HepG2 (cell line): Measurements from ENCODE around the gene NFE2L1. TPM values are rescaled to one million over a fixed set of nuclear protein-coding genes. Genes with fewer than 3 reads are reported as not detected.

ENCODE experiments used
- CEBPB ChIP-seq: IDR thresholded peaks from 2 replicates; pipeline ENCODE4 v1.6.1; 2011; ENCODE audit warnings: low read depth, low read length, improper control_type of control experiment, borderline replicate concordance
- DMAP1 ChIP-seq: IDR thresholded peaks from 2 replicates; pipeline ENCODE4 v1.6.1; 2016
- EZH2 ChIP-seq: conservative IDR thresholded peaks from 2 replicates; pipeline ENCODE4 v1.6.1; 2012; ENCODE audit warnings: mild to moderate bottlenecking, low read depth, low read length, moderate library complexity
- GTF3A ChIP-seq: sonication (generic); formaldehyde crosslinking; conservative IDR thresholded peaks from 2 replicates; pipeline ENCODE4 v1.4.0; 2020; ENCODE audit warnings: mild to moderate bottlenecking, missing genetic modification reagents
- HHEX ChIP-seq: IDR thresholded peaks from 2 replicates; pipeline ENCODE4 v1.6.1; 2016; ENCODE audit warnings: control low read depth
- HMGA1 ChIP-seq: sonication (generic); formaldehyde crosslinking; conservative IDR thresholded peaks from 2 replicates; pipeline ENCODE4 v1.4.0; 2020; ENCODE audit warnings: missing genetic modification reagents
- MAF1 ChIP-seq: sonication (generic); formaldehyde crosslinking; IDR thresholded peaks from 2 replicates; pipeline ENCODE4 v1.5.0; 2020; ENCODE audit warnings: missing genetic modification reagents, borderline replicate concordance
- NR2F1 ChIP-seq, 2 experiments: fragments of 450-650 bp in 1 of 2; formaldehyde crosslinking in 1 of 2; IDR thresholded peaks; 2 replicates each; pipeline versions ENCODE4 v1.5.0 to v1.6.1; 2016 to 2020; ENCODE audit warnings: mild to moderate bottlenecking in 1 of 2, missing compliant biosample characterization in 1 of 2, missing genetic modification reagents in 1 of 2, moderate library complexity in 1 of 2
- PBX2 ChIP-seq: IDR thresholded peaks from 2 replicates; pipeline ENCODE4 v1.6.1; 2016; ENCODE audit warnings: control low read depth
- PREB ChIP-seq: sonication (generic); formaldehyde crosslinking; IDR thresholded peaks from 2 replicates; pipeline ENCODE4 v1.4.0; 2020; ENCODE audit warnings: missing genetic modification reagents
- RCOR2 ChIP-seq: IDR thresholded peaks from 2 replicates; pipeline ENCODE4 v1.6.1; 2016; ENCODE audit warnings: missing biosample characterization, missing genetic modification reagents
- RFXANK ChIP-seq: IDR thresholded peaks from 2 replicates; pipeline ENCODE4 v1.6.1; 2016
- SP2 ChIP-seq: sonication (generic); formaldehyde crosslinking; IDR thresholded peaks from 2 replicates; pipeline ENCODE4 v1.5.1; 2020; ENCODE audit warnings: mild to moderate bottlenecking, missing genetic modification reagents
- ZBTB25 ChIP-seq: IDR thresholded peaks from 2 replicates; pipeline ENCODE4 v1.6.1; 2018; ENCODE audit warnings: missing genetic modification reagents
- ZBTB46 ChIP-seq: sonication (generic); formaldehyde crosslinking; IDR thresholded peaks from 2 replicates; pipeline ENCODE4 v1.4.0; 2020; ENCODE audit warnings: mild to moderate bottlenecking, missing genetic modification reagents, borderline replicate concordance
- ZNF225 ChIP-seq: sonication (generic); formaldehyde crosslinking; IDR thresholded peaks from 2 replicates; pipeline ENCODE4 v1.4.0; 2020; ENCODE audit warnings: mild to moderate bottlenecking, missing genetic modification reagents
- ZNF337 ChIP-seq: sonication (generic); formaldehyde crosslinking; IDR thresholded peaks from 2 replicates; pipeline ENCODE4 v1.5.1; 2020; ENCODE audit warnings: missing genetic modification reagents, low read depth, mild to moderate bottlenecking, borderline replicate concordance
- ZNF576 ChIP-seq: sonication (generic); formaldehyde crosslinking; IDR thresholded peaks from 2 replicates; pipeline ENCODE4 v1.4.0; 2020; ENCODE audit warnings: mild to moderate bottlenecking, missing genetic modification reagents
- ZNF75D ChIP-seq: sonication (generic); formaldehyde crosslinking; IDR thresholded peaks from 2 replicates; pipeline ENCODE4 v1.8.1; 2023; ENCODE audit warnings: missing genetic modification reagents, mild to moderate bottlenecking, borderline replicate concordance
- ZNF770 ChIP-seq: sonication (generic); formaldehyde crosslinking; IDR thresholded peaks from 2 replicates; pipeline ENCODE4 v1.5.0; 2020; ENCODE audit warnings: mild to moderate bottlenecking, missing genetic modification reagents
- polyA plus RNA-seq, 8 experiments: library from polyadenylated mRNA; depleted of rRNA in 3 of 8; stranded (reverse) in 7 of 8; unstranded in 1 of 8; fragments of >200 nt; fragmentation: Illumina TruSeq in 4 of 8; extraction: Trizol in 4 of 8; gene quantifications; 2 replicates each; pipeline versions ENCODE4 v1.2.1 to v1.2.3, GENCODE V29; 2011 to 2016; ENCODE audit warnings: low read depth in 4 of 8, missing spikeins in 1 of 8, mixed read lengths in 1 of 8; ENCODE audit not compliant: insufficient read depth in 1 of 8
- total RNA-seq, 5 experiments: library from RNA; depleted of rRNA; stranded (reverse); fragments of >200 nt; fragmentation: Illumina TruSeq; extraction: Trizol; gene quantifications; 2 replicates each; pipeline ENCODE4 v1.2.3, GENCODE V29; 2016; ENCODE audit warnings: low read depth in 1 of 5

Gene NFE2L1
- total and polyA plus RNA-seq, 2 of the 13 experiments (the other 11 are each of a cell fraction or from before 2014, with no cell fraction given) = 67.0 to 234 TPM

GRCh38 chr17:48025040-48025903 is 22.9 kb upstream of the NFE2L1 start (continued):
- TF ChIP-seq EZH2 (no peak), SP2 (CRISPR knock-in tag) (peak; percentile 49; the same call in 1 of the 2 replicates), CEBPB (no peak), ZBTB46 (CRISPR knock-in tag) (no peak), ZNF337 (CRISPR knock-in tag) (no peak), RCOR2 (CRISPR knock-in tag) (0 out of 2 replicates have a peak, but pooled peaks have one; percentile 4), RFXANK (CRISPR knock-in tag) (no peak), ZNF75D (CRISPR knock-in tag) (no peak), PBX2 (CRISPR knock-in tag) (peak; percentile 67; the same call in 1 of the 2 replicates), ZNF576 (CRISPR knock-in tag) (no peak), ZNF225 (CRISPR knock-in tag) (no peak), ZBTB25 (no peak), MAF1 (CRISPR knock-in tag) (0 out of 2 replicates have a peak, but pooled peaks have one; percentile 20), HMGA1 (CRISPR knock-in tag) (no peak), PREB (CRISPR knock-in tag) (no peak), DMAP1 (CRISPR knock-in tag) (peak; percentile 13; the same call in 1 of the 2 replicates), HHEX (CRISPR knock-in tag) (no peak), GTF3A (CRISPR knock-in tag) (peak; percentile 74; the same call in 1 of the 2 replicates), ZNF770 (CRISPR knock-in tag) (peak; percentile 4; the same call in 1 of the 2 replicates), NR2F1 (CRISPR knock-in tag; IDR thresholded peaks at IDR 0.05) (no peak)
